ENCODE measurements around the gene NLRC3.

DNA sequence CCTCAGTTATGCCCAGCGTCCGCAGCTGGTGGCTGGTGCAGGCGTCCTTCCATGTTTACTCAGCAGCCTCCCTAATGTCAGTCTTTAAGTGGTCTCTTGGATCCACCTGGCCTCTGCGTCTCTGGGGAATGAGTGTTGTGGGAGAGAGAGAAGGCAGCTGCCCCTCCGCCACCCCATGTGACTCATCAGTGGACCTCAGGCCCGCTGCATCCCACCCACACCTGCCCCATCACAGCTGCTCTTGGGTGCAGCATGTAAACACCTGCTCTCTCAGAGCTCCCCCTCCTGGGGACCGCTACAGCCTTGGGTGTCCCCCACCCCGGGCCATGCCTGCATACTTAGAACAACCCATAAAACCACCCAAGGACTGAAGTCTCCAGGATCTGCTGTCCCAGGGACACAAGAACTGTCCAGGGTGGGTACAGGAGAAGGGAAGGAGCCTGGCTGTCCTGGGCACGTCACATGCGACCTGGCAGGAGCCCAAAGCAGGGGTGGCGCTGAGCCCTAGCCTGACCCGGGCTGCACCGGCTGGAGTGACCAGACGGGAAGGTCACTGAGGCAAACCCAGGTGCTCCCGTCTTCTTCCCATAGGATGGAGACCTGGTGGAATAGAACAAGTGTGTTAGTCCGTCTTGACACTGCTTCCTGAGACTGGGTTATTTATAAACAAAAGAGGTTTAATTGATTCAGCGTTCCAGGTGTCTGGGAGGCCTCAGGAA is 86.1 kb downstream of the NLRC3 start:
- TF ChIP-seq ESRRG (CRISPR knock-in tag; IDR thresholded peaks at IDR 0.05) (no peak), OSR1 (CRISPR knock-in tag; IDR thresholded peaks at IDR 0.05) (no peak), PATZ1 (CRISPR knock-in tag; IDR thresholded peaks at IDR 0.05; ENCODE audit: borderline replicate concordance) (no peak), RARB (CRISPR knock-in tag; IDR thresholded peaks at IDR 0.05) (no peak), ISL1 (CRISPR knock-in tag; IDR thresholded peaks at IDR 0.05) (no peak), ZFP3 (CRISPR knock-in tag; IDR thresholded peaks at IDR 0.05) (no peak), BACH2 (CRISPR knock-in tag; IDR thresholded peaks at IDR 0.05; ENCODE audit: borderline replicate concordance) (no peak), ZC3H10 (CRISPR knock-in tag; IDR thresholded peaks at IDR 0.05) (no peak), SNAI2 (CRISPR knock-in tag; IDR thresholded peaks at IDR 0.05) (no peak), ZNF70 (CRISPR knock-in tag; IDR thresholded peaks at IDR 0.05) (no peak), PPARA (CRISPR knock-in tag; IDR thresholded peaks at IDR 0.05; ENCODE audit: borderline replicate concordance) (no peak)
- TF ChIP-seq, protein P1, sequence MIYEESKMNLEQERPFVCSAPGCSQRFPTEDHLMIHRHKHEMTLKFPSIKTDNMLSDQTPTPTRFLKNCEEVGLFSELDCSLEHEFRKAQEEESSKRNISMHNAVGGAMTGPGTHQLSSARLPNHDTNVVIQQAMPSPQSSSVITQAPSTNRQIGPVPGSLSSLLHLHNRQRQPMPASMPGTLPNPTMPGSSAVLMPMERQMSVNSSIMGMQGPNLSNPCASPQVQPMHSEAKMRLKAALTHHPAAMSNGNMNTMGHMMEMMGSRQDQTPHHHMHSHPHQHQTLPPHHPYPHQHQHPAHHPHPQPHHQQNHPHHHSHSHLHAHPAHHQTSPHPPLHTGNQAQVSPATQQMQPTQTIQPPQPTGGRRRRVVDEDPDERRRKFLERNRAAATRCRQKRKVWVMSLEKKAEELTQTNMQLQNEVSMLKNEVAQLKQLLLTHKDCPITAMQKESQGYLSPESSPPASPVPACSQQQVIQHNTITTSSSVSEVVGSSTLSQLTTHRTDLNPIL (CRISPR knock-in tag; IDR thresholded peaks at IDR 0.05; ENCODE audit: low read depth), result no peak
